ENCODE measurements around the gene SMC6. TPM values are rescaled to one million over a fixed set of nuclear protein-coding genes. Genes with fewer than 3 reads are reported as not detected.

The SMC6 gene
- polyA plus RNA-seq, 1 donor from 2014 or later: 20.1 TPM

DNA sequence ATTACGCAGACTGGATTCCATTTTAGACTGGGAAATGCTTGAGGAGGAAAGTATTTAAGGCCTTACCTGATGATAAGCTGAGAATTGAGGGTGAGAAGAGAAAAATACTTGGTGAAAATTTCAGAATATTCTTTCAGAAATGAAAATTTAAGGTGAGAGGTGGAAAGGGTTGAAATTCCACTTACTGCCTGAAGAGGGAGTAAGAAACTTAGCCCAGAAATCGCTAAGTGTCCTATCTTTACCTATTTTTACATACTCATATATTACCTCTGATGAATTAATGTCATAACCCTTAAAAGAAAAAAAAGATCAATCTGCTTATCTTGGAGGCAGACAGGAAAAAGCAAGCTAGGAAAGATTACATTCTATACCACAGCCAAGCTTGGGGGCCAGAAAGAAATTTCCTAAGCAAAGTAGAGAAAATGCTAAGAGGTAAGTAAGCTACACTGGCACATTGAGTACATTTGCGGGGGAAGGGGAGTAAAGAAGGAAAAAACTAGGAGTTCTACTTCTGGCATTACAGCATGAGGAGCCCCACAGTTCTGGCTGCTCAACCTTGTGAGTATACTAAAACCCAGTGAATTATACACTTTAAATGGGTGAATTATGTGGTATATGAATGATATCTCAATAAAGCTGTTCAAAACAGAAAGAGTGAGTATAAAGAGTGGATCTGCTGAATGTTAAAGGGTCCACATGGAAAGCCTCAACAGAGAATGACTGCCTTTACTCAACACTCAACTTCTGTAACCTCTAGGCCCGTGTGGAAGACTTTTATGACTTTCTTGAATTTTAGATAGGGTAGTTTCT, 33.8 kb downstream of the SMC6 start:
- Histone ChIP-seq H3K36me3 (ENCODE audit: insufficient read depth, low read length) (peaks cover 14% of the 10 kb centered on the region), H3K27ac (ENCODE audit: low read length) (no peak overlapping the region)
- TF ChIP-seq TAF1 (IDR thresholded peaks at IDR 0.05; ENCODE audit: low read depth) (no peak), EZH2 (IDR thresholded peaks at IDR 0.05; ENCODE audit: borderline replicate concordance, insufficient read depth, low read length, poor library complexity, severe bottlenecking) (no peak), REST (IDR thresholded peaks at IDR 0.05; ENCODE audit: borderline replicate concordance) (no peak), POLR2AphosphoS5 (IDR thresholded peaks at IDR 0.05) (no peak), RAD21 (conservative IDR thresholded peaks at IDR 0.05) (peak; percentile 78), EP300 (conservative IDR thresholded peaks at IDR 0.05; ENCODE audit: poor library complexity, severe bottlenecking) (no peak), CTCF (IDR thresholded peaks at IDR 0.05; ENCODE audit: poor library complexity, severe bottlenecking) (peak; percentile 78), SMC3 (conservative IDR thresholded peaks at IDR 0.05; ENCODE audit: poor library complexity) (peak; percentile 76), MXI1 (conservative IDR thresholded peaks at IDR 0.05; ENCODE audit: poor library complexity, severe bottlenecking) (no peak)

GRCh38 chr2:17718689-17719088, 34.9 kb downstream of the SMC6 start:
- TF ChIP-seq EZH2 (IDR thresholded peaks at IDR 0.05; ENCODE audit: borderline replicate concordance, insufficient read depth, low read length, poor library complexity, severe bottlenecking): no peak
- no peak for TF ChIP-seq SMC3 (conservative IDR thresholded peaks at IDR 0.05; ENCODE audit: poor library complexity)
- no peak for TF ChIP-seq POLR2AphosphoS5 (IDR thresholded peaks at IDR 0.05)
- no peak for TF ChIP-seq MXI1 (conservative IDR thresholded peaks at IDR 0.05; ENCODE audit: poor library complexity, severe bottlenecking)
- TF ChIP-seq EP300 (conservative IDR thresholded peaks at IDR 0.05; ENCODE audit: poor library complexity, severe bottlenecking): no peak
- no peak for TF ChIP-seq TAF1 (IDR thresholded peaks at IDR 0.05; ENCODE audit: low read depth)
- TF ChIP-seq REST (IDR thresholded peaks at IDR 0.05; ENCODE audit: borderline replicate concordance): no peak
- no peak for TF ChIP-seq RAD21 (conservative IDR thresholded peaks at IDR 0.05)
- no peak for TF ChIP-seq CTCF (IDR thresholded peaks at IDR 0.05; ENCODE audit: poor library complexity, severe bottlenecking)
- Histone ChIP-seq H4K20me1 (ENCODE audit: insufficient read depth) (no peaks in the 10 kb centered on the region), H3K27me3 (ENCODE audit: insufficient read depth, low read depth, low read length) (no peaks in the 10 kb centered on the region), H3K9me3 (ENCODE audit: low read length) (no peaks in the 10 kb centered on the region), H2AFZ (ENCODE audit: low read depth, low read length) (no peak overlapping the region), H3K9ac (ENCODE audit: low read length) (no peak overlapping the region), H3K36me3 (ENCODE audit: insufficient read depth, low read length) (peaks cover 14% of the 10 kb centered on the region), H3K79me2 (replicated peaks; ENCODE audit: insufficient read depth, low read length) (no peaks in the 10 kb centered on the region), H3K9me2 (ENCODE audit: insufficient read depth, low read length) (no peaks in the 10 kb centered on the region), H3K4me2 (ENCODE audit: low read length) (no peak overlapping the region), H3K27ac (ENCODE audit: low read length) (no peak overlapping the region), H3F3A (ENCODE audit: insufficient read depth, low read length, poor library complexity, severe bottlenecking) (no peaks in the 10 kb centered on the region), H3K4me3 (ENCODE audit: low read length) (no peak overlapping the region)

More for the DNA sequence above, 33.8 kb downstream of the SMC6 start:
- Histone ChIP-seq H3K9me3 (ENCODE audit: low read length) (no peaks in the 10 kb centered on the region), H3K79me2 (replicated peaks; ENCODE audit: insufficient read depth, low read length) (no peaks in the 10 kb centered on the region), H3K9me2 (ENCODE audit: insufficient read depth, low read length) (no peaks in the 10 kb centered on the region), H3K9ac (ENCODE audit: low read length) (no peak overlapping the region), H2AFZ (ENCODE audit: low read depth, low read length) (no peak overlapping the region), H3F3A (ENCODE audit: insufficient read depth, low read length, poor library complexity, severe bottlenecking) (no peaks in the 10 kb centered on the region), H3K4me3 (ENCODE audit: low read length) (no peak overlapping the region), H3K27me3 (ENCODE audit: insufficient read depth, low read depth, low read length) (no peaks in the 10 kb centered on the region), H4K20me1 (ENCODE audit: insufficient read depth) (no peaks in the 10 kb centered on the region), H3K4me2 (ENCODE audit: low read length) (no peak overlapping the region)

All from neural cell (in vitro differentiated cells).